Measurements from ENCODE around the gene RASGRF1. TPM values are rescaled to one million over a fixed set of nuclear protein-coding genes. Genes with fewer than 3 reads are reported as not detected.

RASGRF1 gene, protein sequence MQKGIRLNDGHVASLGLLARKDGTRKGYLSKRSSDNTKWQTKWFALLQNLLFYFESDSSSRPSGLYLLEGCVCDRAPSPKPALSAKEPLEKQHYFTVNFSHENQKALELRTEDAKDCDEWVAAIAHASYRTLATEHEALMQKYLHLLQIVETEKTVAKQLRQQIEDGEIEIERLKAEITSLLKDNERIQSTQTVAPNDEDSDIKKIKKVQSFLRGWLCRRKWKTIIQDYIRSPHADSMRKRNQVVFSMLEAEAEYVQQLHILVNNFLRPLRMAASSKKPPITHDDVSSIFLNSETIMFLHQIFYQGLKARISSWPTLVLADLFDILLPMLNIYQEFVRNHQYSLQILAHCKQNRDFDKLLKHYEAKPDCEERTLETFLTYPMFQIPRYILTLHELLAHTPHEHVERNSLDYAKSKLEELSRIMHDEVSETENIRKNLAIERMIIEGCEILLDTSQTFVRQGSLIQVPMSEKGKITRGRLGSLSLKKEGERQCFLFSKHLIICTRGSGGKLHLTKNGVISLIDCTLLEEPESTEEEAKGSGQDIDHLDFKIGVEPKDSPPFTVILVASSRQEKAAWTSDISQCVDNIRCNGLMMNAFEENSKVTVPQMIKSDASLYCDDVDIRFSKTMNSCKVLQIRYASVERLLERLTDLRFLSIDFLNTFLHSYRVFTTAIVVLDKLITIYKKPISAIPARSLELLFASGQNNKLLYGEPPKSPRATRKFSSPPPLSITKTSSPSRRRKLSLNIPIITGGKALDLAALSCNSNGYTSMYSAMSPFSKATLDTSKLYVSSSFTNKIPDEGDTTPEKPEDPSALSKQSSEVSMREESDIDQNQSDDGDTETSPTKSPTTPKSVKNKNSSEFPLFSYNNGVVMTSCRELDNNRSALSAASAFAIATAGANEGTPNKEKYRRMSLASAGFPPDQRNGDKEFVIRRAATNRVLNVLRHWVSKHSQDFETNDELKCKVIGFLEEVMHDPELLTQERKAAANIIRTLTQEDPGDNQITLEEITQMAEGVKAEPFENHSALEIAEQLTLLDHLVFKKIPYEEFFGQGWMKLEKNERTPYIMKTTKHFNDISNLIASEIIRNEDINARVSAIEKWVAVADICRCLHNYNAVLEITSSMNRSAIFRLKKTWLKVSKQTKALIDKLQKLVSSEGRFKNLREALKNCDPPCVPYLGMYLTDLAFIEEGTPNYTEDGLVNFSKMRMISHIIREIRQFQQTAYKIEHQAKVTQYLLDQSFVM (N-terminal part only)
- polyA plus RNA-seq = 1 to 10 TPM in 1 of 3 donors, under 1 TPM in 2; 0.13 to 1.1 (median 0.79) TPM

GRCh38 chr15:79090487-79091203, at the start of gene RASGRF1:
Gene RASGRF1, minus strand, starts transcription at chr15:79090780. Its CDS starts 282 bp downstream, at chr15:79090498.
- WGBS, 3 donors = 1 to 2% (median 1%) methylated on average over 57 to 61 of the region's 61 CpGs
- H3K27ac ChIP-seq (ENCODE audit: low read depth, low read length) = no peak within 1 kb of the TSS

DNA sequence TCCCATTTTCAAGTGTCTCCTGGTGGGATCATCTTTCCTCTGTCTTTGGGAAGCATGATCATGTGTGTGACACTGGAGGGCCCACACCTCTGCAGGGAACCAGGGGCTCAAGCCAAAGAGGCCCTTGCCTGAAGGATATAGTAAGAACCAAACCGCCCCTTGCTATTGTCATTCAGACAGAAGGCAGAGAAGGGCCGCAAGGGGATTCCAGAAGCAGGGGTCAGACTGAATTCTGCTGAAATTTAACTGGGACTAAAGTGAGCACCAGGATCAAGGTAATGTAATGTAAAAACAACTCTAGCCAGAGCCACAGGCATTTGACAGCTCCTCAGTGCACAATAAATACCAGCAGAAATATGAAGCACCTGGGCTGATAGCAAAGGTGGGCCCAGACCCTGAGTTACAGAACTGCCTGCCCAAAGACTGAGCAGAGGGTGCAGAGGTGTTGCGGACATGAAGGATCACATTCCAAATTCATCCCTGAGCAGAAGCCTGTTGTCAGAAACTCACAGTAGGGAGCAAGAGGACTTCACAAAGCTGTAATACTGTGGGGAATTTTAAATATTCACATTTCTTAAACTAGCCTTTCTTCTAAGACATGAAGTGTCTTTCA, 46.0 kb upstream of the RASGRF1 start:
- H3K27ac ChIP-seq (ENCODE audit: low read depth, low read length) = no peak overlapping the region
- WGBS, 3 donors = 61 to 76% (median 68%) methylated on average over 3 of the region's 3 CpGs

GRCh38 chr15:79133309-79133708, 42.7 kb upstream of the RASGRF1 start:
- WGBS, 3 donors = 63 to 82% (median 75%) methylated on average over 2 of the region's 2 CpGs

GRCh38 chr15:79132770-79133169, 42.2 kb upstream of the RASGRF1 start:
- 53 to 68% (median 57%) methylated on average over 1 of the region's 1 CpG for WGBS, 3 donors
- no peak overlapping the region for H3K27ac ChIP-seq (ENCODE audit: low read depth, low read length)

More at GRCh38 chr15:79133309-79133708, 42.7 kb upstream of the RASGRF1 start:
- no peak overlapping the region for H3K27ac ChIP-seq (ENCODE audit: low read depth, low read length)

GRCh38 chr15:79132361-79132760, 41.8 kb upstream of the RASGRF1 start:
- H3K27ac ChIP-seq (ENCODE audit: low read depth, low read length) = no peak overlapping the region

DNA sequence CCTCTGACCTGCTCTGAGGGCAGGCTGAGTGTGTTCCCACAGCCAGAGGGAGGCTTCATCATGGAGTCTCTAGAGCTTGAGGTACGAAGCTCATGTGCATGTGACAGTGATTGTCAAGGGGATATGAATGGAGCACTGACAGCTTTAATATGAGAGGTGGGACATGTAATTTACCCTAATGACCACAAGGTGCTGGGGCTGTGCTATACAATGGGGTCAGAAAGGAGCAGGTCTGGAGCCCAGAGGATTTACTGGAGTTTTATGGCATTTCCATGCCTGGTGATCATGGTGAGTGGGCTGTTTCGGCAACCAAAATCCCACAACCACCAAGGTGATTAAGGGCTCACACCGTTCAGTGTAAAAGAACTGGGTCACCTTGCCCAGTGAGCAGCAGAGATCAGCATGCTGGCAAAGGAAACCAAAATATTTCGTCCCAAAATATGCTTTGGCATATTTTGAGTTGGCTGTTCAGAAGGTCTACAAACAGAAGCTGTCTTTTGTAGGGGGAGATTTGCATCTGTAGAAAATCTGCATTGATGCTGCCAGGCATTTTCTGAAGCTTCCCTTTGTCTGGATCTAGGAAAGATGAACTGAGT, 40.1 kb upstream of the RASGRF1 start:
- no peak overlapping the region for H3K27ac ChIP-seq (ENCODE audit: low read depth, low read length)
- WGBS, 3 donors = 63 to 66% (median 63%) methylated on average over 4 of the region's 4 CpGs

DNA sequence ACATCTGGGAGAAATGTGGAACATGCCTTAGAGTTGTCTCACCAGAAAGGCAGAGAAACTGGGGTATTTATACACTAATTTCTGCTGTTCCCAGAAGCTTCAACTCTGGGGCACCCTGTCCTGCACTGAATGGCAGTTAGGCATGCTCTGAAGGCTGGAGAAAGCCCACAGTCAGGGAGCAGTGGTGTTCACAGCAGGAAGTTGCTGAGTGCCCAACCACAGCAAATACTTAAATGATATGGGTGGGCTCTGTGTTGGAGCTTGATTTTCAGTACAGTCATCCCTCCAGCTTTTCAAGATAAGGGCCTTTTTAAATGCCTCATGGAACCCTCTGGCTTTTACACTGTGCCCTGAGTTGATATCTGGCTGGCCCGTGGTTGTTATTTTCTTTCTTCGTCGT, 38.7 kb upstream of the RASGRF1 start:
- H3K27ac ChIP-seq (ENCODE audit: low read depth, low read length) = no peak overlapping the region
- 85 to 92% (median 86%) methylated on average over 3 of the region's 3 CpGs for WGBS, 3 donors

DNA sequence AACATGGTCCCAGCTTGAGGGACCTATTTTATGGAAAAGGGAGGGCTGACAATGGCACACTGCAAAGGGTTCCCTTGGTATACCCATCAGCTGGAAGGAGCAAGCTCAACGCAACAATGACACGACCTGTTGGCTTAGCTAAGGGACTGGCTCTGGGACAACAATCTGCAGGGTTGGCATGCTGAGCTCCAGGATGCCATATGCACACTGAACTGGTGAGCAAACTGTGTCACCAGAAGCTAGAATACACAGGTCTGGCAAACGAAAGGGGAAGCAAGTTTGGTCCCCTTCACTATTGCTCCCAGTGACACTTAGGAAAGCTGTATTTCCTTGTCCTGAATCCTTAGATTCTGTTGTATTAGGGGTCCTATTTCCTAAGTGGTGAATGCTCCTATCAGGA, 38.0 kb upstream of the RASGRF1 start:
- H3K27ac ChIP-seq (ENCODE audit: low read depth, low read length) = no peak overlapping the region
- 66 to 77% (median 75%) methylated on average over 3 of the region's 3 CpGs for WGBS, 3 donors

GRCh38 chr15:79124388-79124787, 33.8 kb upstream of the RASGRF1 start:
- WGBS, 3 donors = 41 to 50% (median 41%) methylated on average over 3 of the region's 3 CpGs
- no peak overlapping the region for H3K27ac ChIP-seq (ENCODE audit: low read depth, low read length)

- no peak overlapping the region for H3K27ac ChIP-seq (ENCODE audit: low read depth, low read length)
- 76 to 86% (median 81%) methylated on average over 12 of the region's 12 CpGs for WGBS, 3 donors
Observed at GRCh38 chr15:79122991-79123390, 32.4 kb upstream of the RASGRF1 start.

DNA sequence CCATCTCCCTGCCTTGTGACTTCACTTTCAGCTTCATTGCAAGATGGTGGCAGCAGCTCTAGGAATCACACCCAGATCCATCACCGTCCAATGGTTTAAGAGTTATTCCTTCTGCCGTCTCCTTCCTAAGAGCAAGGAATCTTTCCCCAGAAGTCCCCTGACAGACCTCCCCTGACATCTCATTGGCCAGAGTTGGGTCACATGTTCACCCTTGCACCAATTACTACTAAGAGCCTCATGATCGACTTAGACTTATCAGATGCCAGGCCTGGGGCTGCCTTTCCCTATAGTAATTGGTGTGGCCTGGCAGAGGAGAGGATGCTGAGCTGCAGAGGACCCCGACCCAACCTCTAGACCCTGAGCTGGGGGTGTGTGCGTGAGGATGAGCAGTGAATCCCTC, 31.8 kb upstream of the RASGRF1 start:
- H3K27ac ChIP-seq (ENCODE audit: low read depth, low read length) = no peak overlapping the region
- 84 to 90% (median 86%) methylated on average over 5 of the region's 5 CpGs for WGBS, 3 donors

- 74 to 91% (median 88%) methylated on average over 7 of the region's 7 CpGs for WGBS, 3 donors
- no peak overlapping the region for H3K27ac ChIP-seq (ENCODE audit: low read depth, low read length)
Observed at GRCh38 chr15:79121571-79121970, 31.0 kb upstream of the RASGRF1 start.

- H3K27ac ChIP-seq (ENCODE audit: low read depth, low read length) = no peak overlapping the region
- 54 to 73% (median 71%) methylated on average over 3 of the region's 3 CpGs for WGBS, 3 donors
Observed at GRCh38 chr15:79117442-79118204, 27.0 kb upstream of the RASGRF1 start.

GRCh38 chr15:79116771-79117170, 26.2 kb upstream of the RASGRF1 start:
- no peak overlapping the region for H3K27ac ChIP-seq (ENCODE audit: low read depth, low read length)
- WGBS, 3 donors = 90 to 95% (median 94%) methylated on average over 4 of the region's 4 CpGs

DNA sequence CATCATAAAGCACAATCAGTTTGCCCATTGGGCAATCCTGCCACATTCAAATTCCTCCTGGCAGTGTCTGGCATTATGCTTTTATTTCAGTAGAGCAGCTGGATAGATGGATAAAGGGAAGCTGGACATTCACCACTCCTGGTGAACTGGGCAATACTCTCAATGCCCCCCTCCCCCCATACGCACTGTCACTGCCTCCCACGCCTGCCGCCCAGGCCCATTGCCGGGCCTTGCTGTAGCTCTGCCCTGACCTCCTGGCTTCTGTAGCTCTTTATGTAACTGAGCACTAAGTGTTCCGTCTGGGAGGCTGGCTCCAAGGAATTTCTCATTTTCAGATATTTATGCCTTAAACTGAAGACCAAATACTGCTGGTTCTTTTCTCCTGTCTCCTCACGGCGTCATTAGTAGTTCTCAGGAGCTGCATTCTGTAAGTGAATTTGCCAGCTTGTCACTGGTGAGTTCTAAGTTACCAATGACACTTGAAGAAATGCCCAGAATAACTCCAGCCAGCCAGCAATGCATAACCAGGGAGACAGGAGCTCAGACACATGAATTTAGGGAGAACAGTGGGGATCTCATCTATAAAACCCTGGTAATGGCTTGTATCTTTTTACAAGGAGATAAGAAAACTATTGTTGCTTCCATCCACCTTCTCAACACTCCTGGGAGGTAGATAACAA, 25.5 kb upstream of the RASGRF1 start:
- H3K27ac ChIP-seq (ENCODE audit: low read depth, low read length) = no peak overlapping the region
- WGBS, 3 donors = 50 to 67% (median 60%) methylated on average over 7 of the region's 7 CpGs

DNA sequence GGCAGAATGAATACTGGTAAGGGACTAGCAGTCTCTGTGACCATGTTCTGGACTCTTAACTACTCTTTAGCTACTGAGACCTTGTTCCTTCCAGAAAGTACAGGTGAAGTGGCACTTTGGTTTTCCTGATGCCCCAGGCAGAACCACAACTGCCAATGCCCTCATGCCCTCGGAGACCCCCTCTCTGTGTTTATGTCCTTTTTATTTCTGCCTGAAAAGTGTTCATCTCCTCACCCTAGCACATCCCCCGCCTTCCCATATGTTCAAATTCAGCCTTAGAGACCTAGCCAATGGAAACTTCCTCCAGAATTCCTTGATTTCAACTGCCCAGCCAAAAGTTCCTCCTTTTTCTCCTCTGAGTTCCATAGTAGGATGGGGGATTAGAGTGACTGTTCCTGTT, 23.3 kb upstream of the RASGRF1 start:
- WGBS, 3 donors = 69 to 79% (median 69%) methylated on average over 2 of the region's 2 CpGs
- H3K27ac ChIP-seq (ENCODE audit: low read depth, low read length) = no peak overlapping the region
